ENCODE results near the gene ZHX3.

Gene ZHX3

GRCh38 chr20:41268402-41268801 lies 49.1 kb downstream of the ZHX3 start:
- no peak overlapping the region for H3K4me3 ChIP-seq (ENCODE audit: low read length)
- DNase-seq (ENCODE audit: low read depth): peak; percentile 57
- no peak for TF ChIP-seq CTCF (IDR thresholded peaks at IDR 0.05; ENCODE audit: insufficient read depth, low read depth, low read length, missing control alignments)

- TF ChIP-seq CTCF (IDR thresholded peaks at IDR 0.05; ENCODE audit: insufficient read depth, low read depth, low read length, missing control alignments): no peak
- H3K4me3 ChIP-seq (ENCODE audit: low read length): no peak overlapping the region
Measured at GRCh38 chr20:41265938-41266337, 51.6 kb downstream of the ZHX3 start.

GRCh38 chr20:41264819-41265218 lies 52.7 kb downstream of the ZHX3 start:
- no peak overlapping the region for H3K4me3 ChIP-seq (ENCODE audit: low read length)
- TF ChIP-seq CTCF (IDR thresholded peaks at IDR 0.05; ENCODE audit: insufficient read depth, low read depth, low read length, missing control alignments): no peak
- no peak for DNase-seq (ENCODE audit: low read depth)

More at GRCh38 chr20:41265938-41266337, 51.6 kb downstream of the ZHX3 start:
- no peak for DNase-seq (ENCODE audit: low read depth)

GRCh38 chr20:41261790-41262717 lies 55.5 kb downstream of the ZHX3 start:
- no peak overlapping the region for H3K4me3 ChIP-seq (ENCODE audit: low read length)
- peak; percentile 87 for DNase-seq (ENCODE audit: low read depth)
- TF ChIP-seq CTCF (IDR thresholded peaks at IDR 0.05; ENCODE audit: insufficient read depth, low read depth, low read length, missing control alignments): no peak

GRCh38 chr20:41261260-41261659 lies 56.3 kb downstream of the ZHX3 start:
- no peak for TF ChIP-seq CTCF (IDR thresholded peaks at IDR 0.05; ENCODE audit: insufficient read depth, low read depth, low read length, missing control alignments)
- H3K4me3 ChIP-seq (ENCODE audit: low read length): no peak overlapping the region
- DNase-seq (ENCODE audit: low read depth): no peak

- no peak overlapping the region for H3K4me3 ChIP-seq (ENCODE audit: low read length)
- DNase-seq (ENCODE audit: low read depth): no peak
- no peak for TF ChIP-seq CTCF (IDR thresholded peaks at IDR 0.05; ENCODE audit: insufficient read depth, low read depth, low read length, missing control alignments)
Measured at GRCh38 chr20:41260734-41261220, 56.8 kb downstream of the ZHX3 start.

All from epithelial cell of esophagus (primary cell).